Measurements from ENCODE around the gene SMARCB1. TPM values are rescaled to one million over a fixed set of nuclear protein-coding genes. Genes with fewer than 3 reads are reported as not detected.
A peak's percentile ranks its signal among the peaks of the same experiment; 100 is the strongest.

Gene SMARCB1
- total and polyA plus RNA-seq, 5 experiments from 2014 or later: 33.3 to 55.5 (median 45.0) TPM

GRCh38 chr22:23831261-23831660 lies 44.5 kb downstream of the SMARCB1 start:
- no peaks in the 10 kb centered on the region for H3K9me3 Mint-ChIP-seq
- no peak for DNase-seq
- peaks cover 4 to 8% (median 6%) of the 10 kb centered on the region in 4 donors for H3K4me1 Mint-ChIP-seq
- POLR2A ChIA-PET: no interaction called here
- peaks cover 0 to 58% (median 8%) of the 10 kb centered on the region in 3 donors for H3K36me3 Mint-ChIP-seq
- H3K27me3 Mint-ChIP-seq: no peaks in the 10 kb centered on the region
- H3K4me3 Mint-ChIP-seq: no peak overlapping the region
- no peak overlapping the region for H3K27ac Mint-ChIP-seq
- no peak for ATAC-seq

- Mint-ChIP-seq H3K27ac (no peak overlapping the region), H3K4me3 (no peak overlapping the region), H3K36me3 (peaks cover 0 to 52% (median 5%) of the 10 kb centered on the region in 3 donors), H3K9me3 (no peaks in the 10 kb centered on the region), H3K4me1 (peaks cover 4 to 11% (median 7%) of the 10 kb centered on the region in 4 donors), H3K27me3 (no peaks in the 10 kb centered on the region)
- ATAC-seq (no peak), DNase-seq (no peak)
- POLR2A ChIA-PET: no interaction called here
Observed at GRCh38 chr22:23831781-23832180, 45.0 kb downstream of the SMARCB1 start.

- peaks cover 7 to 14% (median 10%) of the 10 kb centered on the region in 4 donors for H3K4me1 Mint-ChIP-seq
- H3K27me3 Mint-ChIP-seq: no peaks in the 10 kb centered on the region
- no peak overlapping the region for H3K27ac Mint-ChIP-seq
- POLR2A ChIA-PET: no interaction called here
- peaks cover 0 to 48% (median 5%) of the 10 kb centered on the region in 3 donors for H3K36me3 Mint-ChIP-seq
- DNase-seq: no peak
- ATAC-seq: no peak
- no peak overlapping the region for H3K4me3 Mint-ChIP-seq
- no peaks in the 10 kb centered on the region for H3K9me3 Mint-ChIP-seq
Observed at GRCh38 chr22:23832226-23833016, 45.7 kb downstream of the SMARCB1 start.

DNA sequence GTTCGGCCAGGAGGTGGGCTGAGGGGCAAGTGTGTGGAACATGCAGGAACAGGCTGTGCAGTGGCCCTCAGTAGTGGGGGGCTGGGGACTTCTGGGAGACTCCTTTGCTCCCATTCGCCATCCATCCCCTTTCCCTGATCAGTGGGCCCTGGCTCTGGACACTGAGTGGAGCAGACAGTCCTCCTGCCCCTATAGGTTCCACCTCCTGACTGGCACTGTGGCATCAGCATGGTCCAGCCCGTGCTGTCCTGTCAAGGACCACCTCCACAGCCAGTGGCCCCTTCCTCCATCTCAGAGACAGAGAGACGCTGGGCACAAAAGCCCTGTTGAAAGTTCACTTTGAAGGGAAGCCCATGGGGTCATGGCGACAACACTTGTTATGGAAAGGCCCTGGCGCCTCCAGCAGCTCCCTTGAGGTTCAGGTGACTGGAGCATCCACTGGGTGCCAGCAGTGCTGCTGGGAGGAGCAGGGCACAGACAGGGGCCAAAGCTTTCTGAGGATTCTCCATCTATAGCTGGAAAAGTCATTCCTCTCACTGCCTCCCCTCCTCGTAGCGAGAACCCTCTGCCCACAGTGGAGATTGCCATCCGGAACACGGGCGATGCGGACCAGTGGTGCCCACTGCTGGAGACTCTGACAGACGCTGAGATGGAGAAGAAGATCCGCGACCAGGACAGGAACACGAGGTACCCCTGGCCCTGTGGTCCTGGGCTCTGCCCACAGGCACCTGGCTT lies 46.4 kb downstream of the SMARCB1 start:
- peak overlapping the region in 1 of 10 donors; percentile 24 for H3K27ac Mint-ChIP-seq
- H3K9me3 Mint-ChIP-seq: no peaks in the 10 kb centered on the region
- no peak for ATAC-seq
- H3K36me3 Mint-ChIP-seq: peaks cover 0 to 45% (median 3%) of the 10 kb centered on the region in 3 donors
- no peaks in the 10 kb centered on the region for H3K27me3 Mint-ChIP-seq
- POLR2A ChIA-PET: no interaction called here
- peaks cover 12 to 20% (median 16%) of the 10 kb centered on the region in 4 donors for H3K4me1 Mint-ChIP-seq
- no peak overlapping the region for H3K4me3 Mint-ChIP-seq
- no peak for DNase-seq

DNA sequence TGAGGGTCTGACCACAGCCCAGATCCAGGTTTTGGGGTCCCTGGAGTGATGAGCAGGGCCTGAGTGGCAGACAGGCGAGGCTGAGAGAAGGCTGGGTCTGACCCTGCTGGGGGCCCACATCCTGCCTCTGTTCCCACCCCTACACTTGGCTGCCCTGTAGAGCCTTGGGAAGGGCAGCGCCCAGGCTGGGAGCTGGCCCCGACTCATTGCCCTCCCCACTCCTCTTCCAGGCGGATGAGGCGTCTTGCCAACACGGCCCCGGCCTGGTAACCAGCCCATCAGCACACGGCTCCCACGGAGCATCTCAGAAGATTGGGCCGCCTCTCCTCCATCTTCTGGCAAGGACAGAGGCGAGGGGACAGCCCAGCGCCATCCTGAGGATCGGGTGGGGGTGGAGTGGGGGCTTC lies 47.1 kb downstream of the SMARCB1 start:
- Mint-ChIP-seq H3K4me1 (peaks cover 14 to 24% (median 19%) of the 10 kb centered on the region in 4 donors), H3K27ac (peak overlapping the region in 1 of 10 donors; percentile 5), H3K4me3 (no peak overlapping the region), H3K36me3 (peaks cover 0 to 41% (median 3%) of the 10 kb centered on the region in 3 donors), H3K27me3 (no peaks in the 10 kb centered on the region), H3K9me3 (no peaks in the 10 kb centered on the region)
- ATAC-seq (no peak), DNase-seq (no peak)
- POLR2A ChIA-PET: no interaction called here

DNA sequence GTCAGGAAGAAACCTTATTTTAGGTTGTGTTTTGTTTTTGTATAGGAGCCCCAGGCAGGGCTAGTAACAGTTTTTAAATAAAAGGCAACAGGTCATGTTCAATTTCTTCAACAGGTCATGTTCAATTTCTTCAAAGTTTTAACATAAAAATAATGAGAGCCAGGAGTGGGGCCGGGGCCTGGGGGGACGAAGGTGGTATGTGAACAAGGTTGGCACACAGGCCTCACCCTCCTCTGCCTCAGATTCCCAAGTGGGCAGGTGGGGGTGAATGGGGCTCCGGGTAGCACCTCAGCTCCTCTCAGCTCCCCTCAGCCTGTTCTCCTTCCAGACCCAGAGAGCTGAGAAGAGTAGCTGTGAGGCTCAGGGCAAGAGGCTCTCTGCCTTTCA lies 47.6 kb downstream of the SMARCB1 start:
- peaks cover 14 to 29% (median 21%) of the 10 kb centered on the region in 4 donors for H3K4me1 Mint-ChIP-seq
- ATAC-seq (no peak), DNase-seq (no peak)
- no peak overlapping the region for H3K4me3 Mint-ChIP-seq
- POLR2A ChIA-PET: interaction anchor here (0.9 kb wide), 1 partner anchor 60 kb away, joined by 3 read pairs; the partner anchor contains the start of gene MIF
- H3K27ac Mint-ChIP-seq: no peak overlapping the region
- H3K9me3 Mint-ChIP-seq: no peaks in the 10 kb centered on the region
- peaks cover 0 to 36% (median 3%) of the 10 kb centered on the region in 3 donors for H3K36me3 Mint-ChIP-seq
- H3K27me3 Mint-ChIP-seq: peaks cover 0 to 2% (median 0%) of the 10 kb centered on the region in 5 donors

DNA sequence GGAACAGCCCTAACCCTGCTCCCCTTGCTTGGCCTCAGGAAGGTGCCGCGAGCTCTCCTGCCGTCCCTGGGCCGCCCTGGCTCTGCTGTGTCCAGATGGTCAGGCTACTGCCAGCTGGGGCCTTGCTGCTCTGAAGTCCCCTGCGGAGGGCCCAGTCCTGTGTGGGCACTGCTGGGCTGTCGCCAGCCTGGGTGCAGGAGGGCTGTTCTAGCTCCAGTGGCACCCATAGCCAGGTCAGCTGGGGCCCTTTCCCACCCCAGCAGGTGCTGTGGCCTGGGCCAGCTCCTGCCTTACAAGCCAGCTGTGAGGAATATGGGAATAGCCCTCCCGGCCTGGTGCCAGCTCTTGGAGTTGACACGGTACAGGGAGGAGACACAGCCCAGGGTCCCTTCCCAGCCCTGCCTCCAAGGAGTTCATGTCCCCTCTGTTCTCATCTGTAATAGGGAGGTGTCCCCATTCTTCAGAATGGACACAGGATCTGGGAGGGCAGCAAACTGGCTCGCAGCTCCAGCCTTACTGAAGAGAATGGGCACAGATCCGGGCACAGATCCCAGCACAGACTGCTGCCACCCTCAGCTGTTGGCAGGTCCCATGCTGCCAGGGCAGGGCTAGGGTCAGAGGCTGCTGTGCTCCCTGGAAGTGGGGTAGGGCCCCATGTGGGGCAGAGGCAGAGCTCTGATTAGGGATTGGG lies 48.2 kb downstream of the SMARCB1 start:
- ATAC-seq (no peak), DNase-seq (peak in 1 of 10 donors; percentile 49)
- no peaks in the 10 kb centered on the region for H3K9me3 Mint-ChIP-seq
- no peak overlapping the region for H3K4me3 Mint-ChIP-seq
- POLR2A ChIA-PET: interaction anchor here (0.6 to 0.9 kb wide), 2 partner anchors 28 to 60 kb away, joined by 3 read pairs; partner anchors contain the start of gene MIF
- H3K27ac Mint-ChIP-seq: no peak overlapping the region
- H3K27me3 Mint-ChIP-seq: peaks cover 0 to 2% (median 0%) of the 10 kb centered on the region in 5 donors
- H3K4me1 Mint-ChIP-seq: peaks cover 16 to 33% (median 23%) of the 10 kb centered on the region in 4 donors
- H3K36me3 Mint-ChIP-seq: peaks cover 0 to 31% (median 3%) of the 10 kb centered on the region in 3 donors

DNA sequence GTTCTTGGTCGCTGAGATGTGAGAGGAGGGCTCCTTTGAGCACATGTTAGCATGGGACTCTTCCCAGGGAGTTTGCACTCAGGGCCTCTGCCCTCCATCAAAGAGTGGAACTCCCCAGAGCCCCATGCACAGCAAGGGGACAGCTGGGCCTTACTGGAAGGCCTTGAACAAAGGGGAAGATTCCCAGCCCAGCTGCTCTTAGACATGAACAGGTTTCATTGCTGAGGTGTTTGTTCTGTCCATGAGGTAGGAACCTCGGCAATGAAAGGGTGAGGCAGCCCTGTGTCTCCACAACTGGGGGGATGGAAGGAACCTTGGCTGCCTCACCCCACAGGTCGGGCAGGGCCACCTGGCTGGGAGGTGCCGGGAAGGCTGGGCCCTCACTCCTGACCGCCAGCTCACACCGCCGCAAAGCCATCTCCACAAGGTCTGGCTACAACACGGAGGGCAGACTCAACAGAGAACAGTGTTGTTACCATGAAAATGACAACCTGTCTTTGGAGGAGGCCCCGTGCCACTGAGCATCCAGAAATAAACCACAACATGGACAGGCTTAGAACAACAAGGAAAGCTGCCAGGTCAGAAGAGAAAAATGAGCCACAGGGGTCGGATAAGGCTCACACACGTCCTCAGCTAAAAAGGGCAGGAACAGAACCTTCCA lies 48.8 kb downstream of the SMARCB1 start:
- POLR2A ChIA-PET: interaction anchor here (0.6 to 0.9 kb wide), 2 partner anchors 27 to 59 kb away, joined by 3 read pairs; partner anchors contain the start of gene MIF
- DNase-seq (no peak), ATAC-seq (no peak)
- no peaks in the 10 kb centered on the region for H3K9me3 Mint-ChIP-seq
- H3K4me1 Mint-ChIP-seq: peaks cover 16 to 30% (median 22%) of the 10 kb centered on the region in 4 donors
- H3K27ac Mint-ChIP-seq: peak overlapping the region in 2 of 10 donors; percentile 17 to 69
- peaks cover 0 to 2% (median 0%) of the 10 kb centered on the region in 5 donors for H3K27me3 Mint-ChIP-seq
- peaks cover 0 to 24% (median 3%) of the 10 kb centered on the region in 3 donors for H3K36me3 Mint-ChIP-seq
- H3K4me3 Mint-ChIP-seq: peak overlapping the region in 1 of 10 donors; percentile 30

DNA sequence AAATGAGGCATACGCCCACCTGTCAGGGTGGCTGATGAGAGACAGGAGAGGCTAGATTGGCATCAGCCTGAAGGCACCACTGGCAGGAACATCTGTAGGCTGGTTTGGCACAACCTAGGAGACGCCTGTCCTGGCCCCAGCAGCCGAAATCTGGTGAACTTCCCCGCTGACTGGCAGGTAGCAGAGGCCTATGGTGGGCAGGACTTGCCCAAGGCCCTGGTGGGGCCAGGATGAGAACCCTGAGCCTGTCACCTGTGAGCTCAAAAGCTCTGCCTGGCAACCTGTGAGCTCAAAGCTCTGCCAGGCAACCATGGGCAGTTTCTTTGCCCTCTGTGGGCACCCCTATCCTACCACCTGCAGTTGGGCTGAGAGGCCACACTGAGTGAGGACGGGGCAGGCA lies 49.5 kb downstream of the SMARCB1 start:
- H3K4me3 Mint-ChIP-seq: peak overlapping the region in 4 of 10 donors; percentile 4 to 36 (median 26)
- peak overlapping the region in 3 of 10 donors; percentile 42 to 62 (median 55) for H3K27ac Mint-ChIP-seq
- POLR2A ChIA-PET: no interaction called here

GRCh38 chr22:23836692-23837495 lies 50.1 kb downstream of the SMARCB1 start:
- DNase-seq: peak in 1 of 10 donors; percentile 49
- peak overlapping the region in 3 of 10 donors; percentile 42 to 62 (median 55) for H3K27ac Mint-ChIP-seq
- peak overlapping the region; percentile 22 to 97 (median 42) for H3K4me3 Mint-ChIP-seq
- peaks cover 0 to 2% (median 0%) of the 10 kb centered on the region in 5 donors for H3K27me3 Mint-ChIP-seq
- ATAC-seq: no peak
- POLR2A ChIA-PET: interaction anchor here (1.2 kb wide), 1 partner anchor 9 kb away, joined by 3 read pairs; no protein-coding TSS in a partner anchor
- H3K36me3 Mint-ChIP-seq: peaks cover 0 to 13% (median 0%) of the 10 kb centered on the region in 3 donors
- peaks cover 16 to 35% (median 21%) of the 10 kb centered on the region in 4 donors for H3K4me1 Mint-ChIP-seq
- no peaks in the 10 kb centered on the region for H3K9me3 Mint-ChIP-seq

More for the DNA sequence above, 49.5 kb downstream of the SMARCB1 start:
- Mint-ChIP-seq H3K27me3 (peaks cover 0 to 2% (median 0%) of the 10 kb centered on the region in 5 donors), H3K9me3 (no peaks in the 10 kb centered on the region), H3K4me1 (peaks cover 16 to 31% (median 21%) of the 10 kb centered on the region in 4 donors), H3K36me3 (peaks cover 0 to 17% (median 0%) of the 10 kb centered on the region in 3 donors)
- DNase-seq: no peak
- no peak for ATAC-seq

- DNase-seq: no peak
- ATAC-seq: no peak
- Mint-ChIP-seq H3K27me3 (peaks cover 0 to 2% (median 0%) of the 10 kb centered on the region in 5 donors), H3K36me3 (peaks cover 0 to 9% (median 0%) of the 10 kb centered on the region in 3 donors), H3K27ac (peak overlapping the region in 2 of 10 donors; percentile 40 to 96), H3K4me1 (peaks cover 16 to 35% (median 21%) of the 10 kb centered on the region in 4 donors), H3K4me3 (peak overlapping the region; percentile 24 to 97 (median 92)), H3K9me3 (no peaks in the 10 kb centered on the region)
- POLR2A ChIA-PET: interaction anchor here (0.6 to 1.7 kb wide), 4 partner anchors 9 to 395 kb away, joined by 3 to 4 read pairs (median 3); no protein-coding TSS in a partner anchor
Observed at GRCh38 chr22:23837496-23837859, 50.7 kb downstream of the SMARCB1 start.

Data from naive thymus-derived CD8-positive, alpha-beta T cell (primary cell).